GM18519 (cell line): Measurements from ENCODE around the gene CHRDL2.

ENCODE experiments used
- ATAC-seq: cut with Tn5 transposase; IDR thresholded peaks from one replicate; pipeline ENCODE4 v1.9.1; 2021; ENCODE audit warnings: mild to moderate bottlenecking, moderate library complexity; ENCODE audit not compliant: unreplicated experiment, low FRiP score

Gene CHRDL2

GRCh38 chr11:74689666-74690065 lies 41.6 kb downstream of the CHRDL2 start:
- no peak for ATAC-seq

- ATAC-seq, result no peak
Observed at GRCh38 chr11:74687237-74688023, 43.8 kb downstream of the CHRDL2 start.

DNA sequence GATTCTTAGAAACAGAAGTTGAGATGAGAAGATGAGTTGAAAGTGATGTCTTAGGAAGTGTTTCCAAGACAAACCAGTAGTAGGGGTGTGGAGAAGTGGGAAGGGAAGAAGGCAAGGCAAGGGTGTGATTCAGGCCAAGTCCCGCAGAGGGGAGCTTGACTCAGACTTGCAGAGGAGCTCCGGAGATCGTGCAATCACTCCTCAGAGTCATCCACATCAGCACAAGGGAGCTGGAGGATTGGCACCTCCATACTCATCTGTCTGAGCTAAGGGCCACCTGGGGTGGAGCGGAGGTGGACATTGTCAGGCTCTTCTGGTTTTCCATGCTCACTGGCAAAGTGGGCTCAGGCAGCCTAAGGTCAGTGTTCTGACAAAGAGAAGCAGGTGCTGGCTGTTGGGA lies 44.4 kb downstream of the CHRDL2 start:
- no peak for ATAC-seq

GRCh38 chr11:74685905-74686304 lies 45.3 kb downstream of the CHRDL2 start:
- no peak for ATAC-seq

DNA sequence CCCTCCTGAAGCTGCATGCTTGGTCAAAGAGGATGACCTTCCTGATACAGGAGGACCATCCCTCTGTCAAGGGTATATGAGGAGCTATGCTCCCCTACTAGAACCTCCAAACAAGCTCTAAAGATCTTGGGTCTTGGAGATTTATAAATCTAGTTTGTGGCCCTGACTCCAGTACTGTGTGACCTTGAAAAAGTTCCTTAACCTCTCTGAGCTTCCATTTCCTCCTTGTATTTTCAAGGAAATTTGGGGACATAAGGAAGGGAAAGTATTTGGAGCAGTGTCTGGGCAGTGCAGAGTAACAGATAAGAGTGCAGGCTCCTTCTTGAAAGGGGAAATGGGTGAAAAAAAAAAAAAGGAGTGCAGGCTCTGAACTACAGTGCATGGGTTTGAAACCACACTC lies 45.9 kb downstream of the CHRDL2 start:
- no peak for ATAC-seq

- no peak for ATAC-seq
Observed at GRCh38 chr11:74684661-74685060, 46.6 kb downstream of the CHRDL2 start.

- no peak for ATAC-seq
Observed at GRCh38 chr11:74683941-74684481, 47.2 kb downstream of the CHRDL2 start.

DNA sequence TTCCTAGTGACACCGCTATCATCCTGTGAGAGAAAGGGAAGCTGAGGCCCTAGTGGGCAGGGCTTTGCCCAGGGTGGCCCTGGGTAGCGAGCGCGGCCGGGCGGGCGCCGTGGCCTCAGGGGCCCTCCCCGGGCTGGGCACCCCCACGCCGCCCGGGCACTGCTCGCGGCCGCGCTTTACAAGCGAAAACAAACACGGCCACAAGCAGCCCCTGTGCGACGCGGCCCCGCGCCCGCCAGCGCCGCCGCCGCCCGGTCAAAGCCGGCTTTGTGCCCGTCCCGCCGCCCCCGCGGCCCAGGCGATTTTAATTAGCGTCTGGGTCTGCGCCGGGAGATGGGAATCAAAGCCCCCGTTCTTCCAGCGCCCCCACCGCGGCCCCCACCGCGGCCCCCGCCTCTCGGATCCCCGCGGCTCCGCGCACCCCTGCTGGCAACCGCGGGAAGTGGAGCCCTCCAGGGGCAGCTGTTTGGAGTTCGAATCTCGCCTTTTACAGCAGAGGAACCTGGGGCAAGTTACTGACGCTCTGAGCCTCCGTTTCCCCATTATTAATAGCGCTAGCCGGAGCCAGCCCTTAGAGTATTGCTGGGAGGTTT lies 47.9 kb downstream of the CHRDL2 start:
- ATAC-seq, result no peak

DNA sequence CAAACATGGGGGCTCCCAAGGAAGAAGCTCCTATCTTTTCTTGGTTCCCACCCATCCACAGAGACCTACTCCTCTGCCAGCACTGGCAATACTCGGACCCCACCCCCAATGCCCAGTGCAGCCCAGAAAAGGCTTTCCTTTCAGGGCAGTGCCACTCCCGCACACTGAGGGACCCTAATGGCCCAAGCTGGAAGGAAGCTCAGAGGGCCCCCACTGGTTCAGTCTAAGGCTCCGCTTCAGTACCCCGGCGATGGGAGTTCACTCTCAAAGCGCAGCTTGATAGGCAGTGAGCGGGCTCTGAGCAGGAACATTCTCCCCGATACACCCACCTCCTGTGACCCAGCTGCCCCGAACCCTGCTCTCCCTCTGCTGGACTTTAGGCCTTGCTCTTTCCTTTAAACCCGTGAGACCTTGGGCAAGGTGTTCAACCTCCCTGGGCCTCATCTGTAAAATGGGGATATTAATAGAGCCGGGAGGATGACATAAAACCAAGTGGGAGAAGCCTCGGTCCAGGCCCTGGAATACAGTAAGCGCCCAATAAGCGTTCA lies 48.4 kb downstream of the CHRDL2 start:
- ATAC-seq, result no peak

DNA sequence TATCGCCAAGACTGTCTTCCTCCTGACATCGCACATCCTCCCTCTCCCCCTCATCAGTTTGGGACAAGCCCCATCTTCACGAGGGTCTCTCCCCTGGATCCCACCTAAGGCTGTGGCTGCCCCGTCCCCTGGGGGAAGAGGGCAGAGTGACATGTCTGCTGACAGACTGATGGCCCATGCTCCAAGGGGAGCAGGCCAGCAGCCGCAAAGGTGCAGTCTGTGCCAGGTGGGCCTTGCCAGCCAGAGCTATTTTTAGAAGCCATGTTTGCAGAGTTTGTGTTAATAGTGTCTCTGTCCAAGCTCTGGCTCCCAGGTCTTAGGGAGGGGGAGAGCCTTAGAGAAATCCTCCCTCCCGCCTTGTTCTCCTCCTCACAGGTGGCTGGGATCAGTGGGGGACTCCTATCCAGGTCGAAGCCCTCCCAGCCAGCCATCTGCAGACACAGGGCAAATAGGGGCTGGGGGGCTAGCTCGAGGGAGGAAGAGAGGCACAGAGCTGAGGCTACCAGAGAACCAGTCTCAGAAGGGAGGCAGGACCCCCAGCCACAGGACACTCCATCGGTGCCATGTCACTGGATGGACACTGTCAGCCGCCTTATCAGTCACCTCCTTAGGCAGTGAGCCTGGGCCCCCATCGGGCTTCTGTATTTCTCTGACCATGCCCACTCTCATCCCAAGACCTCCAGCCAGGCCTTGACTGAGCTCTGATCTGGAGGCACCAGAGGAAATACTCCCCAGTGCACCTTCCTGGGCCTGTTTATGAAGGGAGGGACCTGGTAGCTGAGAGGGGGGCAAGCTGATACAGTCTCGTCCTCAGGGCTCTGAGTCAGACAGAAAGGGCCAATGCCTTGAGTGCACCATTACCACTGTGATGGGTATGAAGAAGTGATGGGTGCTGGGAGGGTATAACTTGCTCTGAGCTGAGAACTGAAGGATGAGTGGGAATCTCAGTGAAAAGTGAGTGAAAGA lies 49.3 kb downstream of the CHRDL2 start:
- ATAC-seq, result no peak

DNA sequence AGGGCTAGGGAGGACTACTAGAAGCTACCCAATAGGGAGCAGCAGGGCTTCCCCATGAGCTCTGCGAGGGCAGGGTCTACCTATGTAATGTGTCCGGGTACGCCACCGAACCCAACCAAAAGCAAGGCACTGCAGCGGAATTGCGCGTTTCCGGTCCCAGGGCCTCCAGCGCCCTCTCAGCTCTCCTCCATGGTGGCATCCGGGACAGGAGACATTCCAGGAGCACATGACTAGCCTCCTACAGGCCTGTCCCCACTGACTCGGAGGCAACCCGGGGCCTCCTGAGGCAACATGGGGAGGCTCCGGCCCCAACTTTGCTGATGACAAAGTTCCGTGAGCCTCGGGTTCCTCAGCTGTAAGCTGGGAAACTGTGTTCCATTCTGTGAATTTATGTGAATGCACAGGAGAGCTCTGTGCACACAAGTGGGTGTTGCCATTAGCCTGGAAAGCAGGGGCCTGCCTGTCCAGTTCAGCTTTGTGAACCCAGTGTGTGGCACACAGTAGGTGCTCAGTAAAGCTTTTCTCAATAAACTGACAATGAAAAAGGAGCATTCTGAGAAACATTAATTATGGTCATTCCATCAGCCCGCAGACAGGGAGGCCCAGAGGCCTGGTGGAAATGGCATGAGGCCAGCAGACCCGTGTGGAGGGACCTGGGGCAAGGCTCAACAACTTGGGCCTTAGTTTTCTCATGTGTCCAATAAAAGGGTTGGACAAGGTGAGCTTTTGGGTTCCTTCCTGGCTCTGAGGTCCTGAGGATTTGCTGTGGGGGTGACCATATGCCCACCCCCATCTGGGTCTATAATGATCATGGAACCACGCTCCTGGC lies 50.3 kb downstream of the CHRDL2 start:
- ATAC-seq, result no peak

DNA sequence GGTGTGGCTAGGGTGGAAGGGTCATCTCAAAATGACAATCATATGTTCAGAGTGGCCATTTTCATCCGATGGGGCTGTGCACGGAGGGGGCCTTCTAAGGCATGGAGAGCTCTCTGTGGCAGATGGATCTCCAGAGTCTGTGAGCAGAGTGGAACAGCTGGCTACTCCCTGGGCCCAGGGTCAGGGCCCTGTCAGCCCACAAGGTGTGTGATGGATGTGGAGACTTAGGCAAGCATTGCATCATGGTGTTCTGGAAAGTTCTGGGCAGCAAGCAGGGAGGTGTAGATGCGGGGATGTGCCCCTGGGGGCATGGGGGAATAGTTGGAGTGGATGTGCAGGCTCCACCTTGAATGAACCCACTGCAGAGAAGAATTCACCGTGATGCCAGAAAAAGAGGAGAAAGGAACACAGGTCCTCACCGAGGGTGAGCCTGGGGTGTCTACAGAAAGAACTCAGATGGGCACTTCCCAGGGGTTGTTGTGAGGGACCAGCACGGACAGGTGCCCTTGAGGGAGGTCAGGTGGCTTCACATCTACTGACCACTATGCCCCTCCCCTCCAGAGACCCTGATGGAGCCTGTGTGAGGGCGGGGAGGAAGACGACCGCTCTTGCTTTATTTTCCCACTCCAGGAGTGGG lies 51.1 kb downstream of the CHRDL2 start:
- no peak for ATAC-seq

DNA sequence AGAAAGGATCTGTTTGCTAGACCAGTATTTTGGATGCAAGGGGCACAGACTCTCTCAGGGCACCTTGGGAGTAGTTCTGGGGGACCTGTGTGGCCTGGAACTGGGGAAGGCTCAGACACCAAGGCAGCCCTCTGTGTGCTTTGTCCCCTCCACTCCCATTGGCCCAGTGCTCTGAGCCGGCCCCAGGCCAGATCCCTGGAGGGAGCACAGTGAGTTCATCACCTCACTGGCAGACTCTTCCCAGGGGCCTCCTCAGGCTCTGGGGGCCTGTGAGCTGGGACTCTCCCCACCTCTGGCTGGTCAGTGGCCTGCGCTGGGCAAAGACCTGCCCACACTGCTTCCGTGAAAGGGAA lies 51.7 kb downstream of the CHRDL2 start:
- no peak for ATAC-seq

DNA sequence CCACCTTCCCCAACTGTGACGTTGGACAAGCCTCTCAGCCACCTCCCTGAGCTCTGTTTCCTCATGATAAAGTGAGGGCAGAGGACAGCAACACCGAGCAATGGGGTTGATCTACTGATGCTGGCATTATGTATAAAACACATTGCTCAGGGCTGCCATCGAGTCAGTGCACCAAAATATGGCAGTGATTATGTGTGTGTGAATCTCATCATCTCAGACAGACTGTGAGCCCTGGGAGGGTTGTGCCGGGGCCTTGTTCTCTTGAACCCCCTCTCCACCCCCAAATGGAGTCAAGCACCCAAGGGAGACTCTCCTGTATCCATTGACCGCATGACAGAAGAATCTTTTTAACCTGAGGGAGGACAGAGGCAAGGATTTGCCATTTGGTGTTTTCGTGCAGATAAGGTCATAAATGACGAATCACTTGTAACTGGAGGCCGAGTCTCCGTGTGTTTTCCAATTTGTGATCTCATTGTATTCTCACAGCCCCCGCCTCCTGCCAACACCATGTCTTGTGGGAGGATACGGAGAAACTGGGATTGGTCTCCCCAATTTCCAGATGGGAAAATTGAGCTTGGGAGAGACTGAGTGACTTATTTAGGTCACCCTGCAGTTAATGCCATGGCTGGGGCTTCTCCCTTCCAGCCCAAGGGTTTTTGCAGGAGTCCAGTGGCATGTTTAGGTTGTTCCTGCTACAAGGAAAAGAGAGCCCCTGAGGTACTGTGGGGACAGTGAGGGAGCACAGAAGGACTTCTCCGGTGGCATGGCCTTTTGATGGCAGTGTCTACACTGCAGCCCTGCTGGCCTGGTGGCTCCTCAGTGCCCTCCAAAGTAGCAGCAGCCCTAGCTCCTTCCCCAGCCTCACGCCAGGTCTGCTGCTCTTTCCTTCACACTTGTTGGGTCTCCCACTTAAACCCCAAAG lies 52.4 kb downstream of the CHRDL2 start:
- ATAC-seq, result no peak

DNA sequence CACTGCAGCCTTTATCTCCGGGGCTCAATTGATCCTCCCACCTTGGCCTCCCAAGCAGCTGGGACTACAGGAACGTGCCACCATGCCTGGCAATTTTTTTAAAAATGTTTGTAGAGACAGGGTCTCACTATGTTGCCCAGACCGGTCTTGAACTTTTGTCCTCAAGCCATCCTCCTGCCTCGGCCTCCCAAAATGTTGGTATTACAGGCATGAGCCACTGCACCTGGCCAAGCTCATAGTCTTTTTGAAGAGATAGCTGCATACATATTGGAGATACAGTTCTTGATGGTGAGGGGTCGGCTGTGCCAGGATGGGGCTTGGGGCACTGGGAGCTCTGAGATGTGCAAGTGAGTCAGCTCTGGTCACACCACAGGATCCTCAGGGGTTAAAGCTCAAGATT lies 53.2 kb downstream of the CHRDL2 start:
- ATAC-seq, result no peak

- ATAC-seq, result no peak
Observed at GRCh38 chr11:74677131-74677530, 54.1 kb downstream of the CHRDL2 start.

DNA sequence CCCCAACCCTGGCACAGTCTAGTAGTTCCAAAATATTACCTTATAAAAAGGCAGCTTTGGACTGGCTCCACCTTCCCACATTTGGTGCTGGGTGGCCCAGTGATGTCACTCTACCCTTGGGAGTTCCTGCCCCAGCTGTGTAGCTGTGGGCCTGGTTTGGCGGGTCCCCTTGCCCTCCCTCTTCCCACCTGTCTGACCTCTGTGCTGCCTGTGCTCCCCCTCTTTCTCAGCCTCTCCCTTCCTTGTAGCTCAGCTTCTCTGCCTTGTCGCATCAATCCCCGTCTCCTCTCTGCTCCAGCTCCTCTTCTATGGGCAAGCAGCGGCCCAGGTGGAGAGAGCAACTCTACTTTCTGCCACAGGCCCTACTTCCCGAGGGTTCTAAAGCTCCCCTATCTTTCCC lies 54.6 kb downstream of the CHRDL2 start:
- ATAC-seq, result no peak

- ATAC-seq, result no peak
Observed at GRCh38 chr11:74675761-74676160, 55.5 kb downstream of the CHRDL2 start.
